K562 (cell line): ENCODE data around the gene IL36RN. TPM values are rescaled to one million over a fixed set of nuclear protein-coding genes. Genes with fewer than 3 reads are reported as not detected.

Source experiments
- ATAC-seq: fragments of 200-7000 bp; cut with Tn5 transposase; 3 replicates; pipeline ENCODE4 v1.9.1; 2020; ENCODE audit warnings: moderate library complexity
- BruUV-seq: library from RNA; stranded (reverse); fragments of 400-500 nt; replicated peaks from 2 replicates; lab custom pipeline; 2021; lab: Mats Ljungman, UMichigan
- CTCF ChIA-PET: fragments of 300-600 bp; formaldehyde crosslinking; extraction: SDS; loops from one replicate; lab custom pipeline; 2021; ENCODE audit warnings: low intra/inter-chr PET ratio; lab: Yijun Ruan, JAX
- POLR2A ChIA-PET: fragments of 300-600, 350-650 bp; sonication (Branson Sonifier 250); formaldehyde crosslinking; extraction: SDS; loops from one replicate; lab custom pipeline; 2021; ENCODE audit warnings: antibody characterized with exemption, inconsistent platforms; lab: Yijun Ruan, JAX
- DNase-seq, 4 experiments: peaks; one replicate each; pipeline versions ENCODE4 v3.0.0 to v3.0.0-alpha.2; 2011 to 2018; ENCODE audit warnings: low spot score in 3 of 4, mixed read lengths in 3 of 4; ENCODE audit errors: extremely low read depth in 1 of 4
- FAIRE-seq: peaks from 2 replicates; lab custom pipeline; 2011; peaks lifted over from hg19 to GRCh38; lab: Jason Lieb, UNC
- H2AFZ ChIP-seq: 2 replicates; pipeline ENCODE4 v1.6.0; 2011; ENCODE audit warnings: low read depth, low read length, control low read depth, inconsistent platforms
- H3K27ac ChIP-seq: fragments of 200-600 bp; 3 replicates; pipeline ENCODE4 v1.8.0; 2011; ENCODE audit warnings: low read depth, mild to moderate bottlenecking, control low read depth, inconsistent platforms, low read length, moderate library complexity, mixed read lengths; ENCODE audit errors: extremely low read depth
- H3K27me3 ChIP-seq, 2 experiments: fragments of 300-600 bp in 1 of 2; 2 replicates in 1 of 2; 3 replicates in 1 of 2; pipeline versions ENCODE4 v1.6.0 to v1.8.0; 2011; ENCODE audit warnings: inconsistent platforms in 2 of 2, low read length in 2 of 2, mild to moderate bottlenecking in 1 of 2, mixed read lengths in 1 of 2, moderate library complexity in 1 of 2; ENCODE audit not compliant: control insufficient read depth in 2 of 2, insufficient read depth in 2 of 2
- H3K36me3 ChIP-seq: fragments of 300-600 bp; 3 replicates; pipeline ENCODE4 v1.8.0; 2011; ENCODE audit warnings: mild to moderate bottlenecking, low read length, inconsistent platforms; ENCODE audit not compliant: control insufficient read depth, insufficient read depth
- H3K4me1 ChIP-seq, 2 experiments: fragments of 200-600 bp in 1 of 2; replicated peaks in 1 of 2; 2 replicates in 1 of 2; 3 replicates in 1 of 2; pipeline versions ENCODE4 v1.5.1 to v1.8.0; 2011; ENCODE audit warnings: inconsistent platforms in 2 of 2, low read length in 2 of 2, mild to moderate bottlenecking in 1 of 2, mixed read lengths in 1 of 2, moderate library complexity in 1 of 2; ENCODE audit not compliant: control insufficient read depth in 2 of 2, insufficient read depth in 2 of 2
- H3K4me2 ChIP-seq: 2 replicates; pipeline ENCODE4 v1.6.1; 2011; ENCODE audit warnings: low read length, control low read depth, inconsistent platforms, mixed read lengths; ENCODE audit not compliant: insufficient read depth
- H3K4me3 ChIP-seq: fragments of 200-600 bp; sonication (generic), shearing (Covaris generic); 2 replicates; pipeline ENCODE4 v1.5.1; 2016; ENCODE audit warnings: control low read depth, inconsistent platforms
- H3K79me2 ChIP-seq: fragments of 200-600 bp; 3 replicates; pipeline ENCODE4 v1.8.0; 2011; ENCODE audit warnings: low read length, inconsistent platforms; ENCODE audit not compliant: control insufficient read depth, insufficient read depth
- H3K9ac ChIP-seq, 2 experiments: 2 replicates each; pipeline versions ENCODE4 v1.6.0 to v1.6.1; 2011; ENCODE audit warnings: low read depth in 2 of 2, low read length in 2 of 2, control low read depth in 1 of 2, inconsistent platforms in 1 of 2, mild to moderate bottlenecking in 1 of 2, mixed read lengths in 1 of 2; ENCODE audit not compliant: insufficient read depth in 1 of 2
- H3K9me1 ChIP-seq: one replicate; pipeline ENCODE4 v1.6.0; 2011; ENCODE audit warnings: inconsistent platforms, mild to moderate bottlenecking, low read length, moderate library complexity; ENCODE audit not compliant: control insufficient read depth, insufficient read depth
- H3K9me3 ChIP-seq: replicated peaks from 2 replicates; pipeline ENCODE4 v1.5.1; 2011; ENCODE audit warnings: low read depth, low read length, inconsistent platforms; ENCODE audit not compliant: control insufficient read depth, insufficient read depth
- H4K20me1 ChIP-seq: replicated peaks from 2 replicates; pipeline ENCODE4 v1.6.1; 2011; ENCODE audit warnings: low read length, inconsistent platforms, mixed read lengths; ENCODE audit not compliant: control insufficient read depth, insufficient read depth
- CBFA2T3 ChIP-seq: fragments of 450-650 bp; IDR thresholded peaks from 2 replicates; pipeline ENCODE4 v1.6.1; 2017
- CEBPZ ChIP-seq: fragments of 150-350 bp; IDR thresholded peaks from 2 replicates; pipeline ENCODE4 v1.6.1; 2014; ENCODE audit warnings: low read depth, mild to moderate bottlenecking, low read length, borderline replicate concordance
- EGR1 ChIP-seq: fragments of 450-650 bp; conservative IDR thresholded peaks from 2 replicates; pipeline ENCODE4 v1.6.1; 2017; ENCODE audit warnings: mild to moderate bottlenecking
- GTF2E2 ChIP-seq: fragments of 200-800 bp; sonication (Bioruptor generic); IDR thresholded peaks from 2 replicates; pipeline ENCODE4 v1.6.1; 2016; ENCODE audit warnings: missing genetic modification characterization, missing compliant biosample characterization
- KLF1 ChIP-seq: fragments of 450-650 bp; IDR thresholded peaks from 2 replicates; pipeline ENCODE4 v1.6.1; 2016; ENCODE audit warnings: missing genetic modification characterization, missing compliant biosample characterization
- PURB ChIP-seq: sonication (generic); formaldehyde crosslinking; IDR thresholded peaks from 2 replicates; pipeline ENCODE4 v1.9.0; 2021; ENCODE audit warnings: low read depth, mild to moderate bottlenecking, missing genetic modification reagents
- TCF7 ChIP-seq: sonication (generic); IDR thresholded peaks from 2 replicates; pipeline ENCODE4 v1.6.1; 2016; ENCODE audit warnings: antibody characterized with exemption, borderline replicate concordance
- ZBTB11 ChIP-seq, 3 experiments: fragments of 200-800 bp in 1 of 3; fragments of 250-450 bp in 1 of 3; fragments of 450-650 bp in 1 of 3; sonication (Bioruptor Pico) in 1 of 3; sonication (Bioruptor generic) in 1 of 3; formaldehyde crosslinking in 1 of 3; IDR thresholded peaks; 2 replicates each; pipeline versions ENCODE4 v1.6.1 to v1.8.0; 2016 to 2022; ENCODE audit warnings: mild to moderate bottlenecking in 2 of 3, missing genetic modification characterization in 2 of 3, missing compliant biosample characterization in 1 of 3, moderate library complexity in 1 of 3
- WGBS: fragments of 100-300 bp; shearing (Covaris generic); methylation state at CpG from one replicate; pipeline ENCODE4 v1.1.6; 2016; ENCODE audit warnings: low coverage, mixed read lengths; ENCODE audit not compliant: insufficient coverage; ENCODE audit errors: missing lambda C conversion rate; 5-methylcytosine and 5-hydroxymethylcytosine counted together
- in situ Hi-C: fragments of 300-500 bp; cut with MboI; formaldehyde crosslinking; loops from 4 replicates; pipeline ENCODE4 v1.15.0; 2018; ENCODE audit warnings: inconsistent platforms, mixed read lengths
- intact Hi-C: fragments of 100-400 bp; cut with micrococcal nuclease; formaldehyde crosslinking; loops from 2 replicates; pipeline ENCODE4 v1.14.2; 2022
- polyA plus RNA-seq, 8 experiments: library from polyadenylated mRNA; depleted of rRNA in 4 of 8; stranded (reverse) in 5 of 8; unstranded in 3 of 8; fragments of >200 nt; fragmentation: Nextera tagmentation in 2 of 8; fragmentation: Illumina TruSeq in 1 of 8; extraction: Ambion mirVana in 2 of 8; extraction: Trizol in 1 of 8; gene quantifications; 2 replicates each; pipeline versions ENCODE4 v1.2.1 to v1.2.3, GENCODE V29; 2011 to 2014; ENCODE audit warnings: inconsistent platforms in 1 of 8, missing spikeins in 1 of 8
- total RNA-seq, 7 experiments: library from RNA; depleted of rRNA in 6 of 7; stranded (reverse); fragments of >200 nt in 6 of 7; fragmentation: Illumina TruSeq in 2 of 7; extraction: Trizol in 2 of 7; gene quantifications; 2 replicates each; pipeline versions ENCODE4 v1.2.1 to v1.2.3, GENCODE V29; 2011 to 2021; ENCODE audit warnings: low replicate concordance in 1 of 7

Gene IL36RN
- total and polyA plus RNA-seq, 9 of the 15 experiments (the other 6 are each of a cell fraction or from before 2014, with no cell fraction given): not detected

GRCh38 chr2:113112441-113112840 is 53.4 kb downstream of the IL36RN start:
- TF ChIP-seq CBFA2T3: no peak
- no peak for TF ChIP-seq PURB (CRISPR knock-in tag)
- TF ChIP-seq ZBTB11 (CRISPR knock-in tag; IDR thresholded peaks at IDR 0.05): no peak
- TF ChIP-seq KLF1: no peak
- TF ChIP-seq GTF2E2 (tag): no peak
- TF ChIP-seq EGR1: peak; percentile 67
- TF ChIP-seq CEBPZ: no peak
- no peak for TF ChIP-seq TCF7
- H3K4me3 ChIP-seq: no peak overlapping the region
- peaks cover 0 to 6% of the 10 kb centered on the region in 2 experiments; a peak in 3 of 5 replicates for H3K27me3 ChIP-seq
- no peak overlapping the region for H3K27ac ChIP-seq
- DNase-seq (no peak), ATAC-seq (no peak), FAIRE-seq (no peak)
- no peaks in the 10 kb centered on the region for H3K36me3 ChIP-seq
- peak overlapping the region; percentile 61; the same call in 1 of the 2 replicates for H2AFZ ChIP-seq
- peaks cover under 1 to 6% of the 10 kb centered on the region in 2 experiments; a peak in 4 of 5 replicates for H3K4me1 ChIP-seq
- no peak overlapping the region for H3K9ac ChIP-seq
- no peaks in the 10 kb centered on the region for H3K9me3 ChIP-seq
- WGBS: 11% methylated on average over 8 of the region's 8 CpGs
- intact Hi-C loops (no loop called here), in situ Hi-C loops (no loop called here)
- H3K9me1 ChIP-seq: no peaks in the 10 kb centered on the region
- no peak overlapping the region for H3K4me2 ChIP-seq
- ChIA-PET POLR2A (no interaction called here), CTCF (no interaction called here)
- no peaks in the 10 kb centered on the region for H4K20me1 ChIP-seq
- no peaks in the 10 kb centered on the region for H3K79me2 ChIP-seq
- BruUV-seq: no TSS peak
